Measurements from ENCODE around the gene MSMP. TPM values are rescaled to one million over a fixed set of nuclear protein-coding genes. Genes with fewer than 3 reads are reported as not detected.

The MSMP gene
- total RNA-seq, 1 donor from 2014 or later, result not detected

- H3K27ac Mint-ChIP-seq, result no peak overlapping the region
- Histone ChIP-seq H4K20me1 (ENCODE audit: low read depth) (peaks cover 15% of the 10 kb centered on the region), H3K36me3 (no peaks in the 10 kb centered on the region), H3K27ac (peak overlapping the region; percentile 68), H3F3A (ENCODE audit: low read depth) (peaks cover 50% of the 10 kb centered on the region), H2AFZ (replicated peaks) (no peak overlapping the region), H3K4me2 (peak overlapping the region; percentile 80), H3K9me3 (ENCODE audit: low read depth) (no peaks in the 10 kb centered on the region), H3K79me2 (ENCODE audit: low read depth) (peaks cover 70% of the 10 kb centered on the region), H3K9ac (no peak overlapping the region), H3K4me3 (peak overlapping the region; percentile 35), H3K4me1 (peaks cover 55% of the 10 kb centered on the region), H3K27me3 (no peaks in the 10 kb centered on the region)
- no peak for TF ChIP-seq CTCF (IDR thresholded peaks at IDR 0.05)
- TF ChIP-seq EZH2phosphoT487 (IDR thresholded peaks at IDR 0.05), result no peak
- TF ChIP-seq EZH2 (IDR thresholded peaks at IDR 0.05), result no peak
- peaks cover 22% of the 10 kb centered on the region for H3K4me1 Mint-ChIP-seq
- DNase-seq (ENCODE audit: low spot score), result no peak
- no peak overlapping the region for H3K4me3 Mint-ChIP-seq
- no peaks in the 10 kb centered on the region for H3K9me3 Mint-ChIP-seq
- H3K36me3 Mint-ChIP-seq, result peaks cover 12% of the 10 kb centered on the region
- H3K27me3 Mint-ChIP-seq (ENCODE audit: insufficient read depth, low read depth), result peaks cover 4% of the 10 kb centered on the region
Measured at GRCh38 chr9:35729101-35729500, 25.0 kb downstream of the MSMP start.

GRCh38 chr9:35728041-35728971 is 25.8 kb downstream of the MSMP start:
- no peak overlapping the region for H3K9ac ChIP-seq
- peak overlapping the region; percentile 68 for H3K27ac ChIP-seq
- H3K4me1 ChIP-seq, result peaks cover 49% of the 10 kb centered on the region
- H3K79me2 ChIP-seq (ENCODE audit: low read depth), result peaks cover 62% of the 10 kb centered on the region
- H3K4me1 Mint-ChIP-seq, result peaks cover 17% of the 10 kb centered on the region
- peak overlapping the region; percentile 80 for H3K4me2 ChIP-seq
- peak; percentile 80 for DNase-seq (ENCODE audit: low spot score)
- no peaks in the 10 kb centered on the region for H3K27me3 ChIP-seq
- no peaks in the 10 kb centered on the region for H3K36me3 ChIP-seq
- H3K9me3 Mint-ChIP-seq, result no peaks in the 10 kb centered on the region
- no peak overlapping the region for H3K4me3 Mint-ChIP-seq
- H2AFZ ChIP-seq (replicated peaks), result no peak overlapping the region
- H4K20me1 ChIP-seq (ENCODE audit: low read depth), result peaks cover 15% of the 10 kb centered on the region
- no peaks in the 10 kb centered on the region for H3K9me3 ChIP-seq (ENCODE audit: low read depth)
- peaks cover 43% of the 10 kb centered on the region for H3F3A ChIP-seq (ENCODE audit: low read depth)
- H3K27me3 Mint-ChIP-seq (ENCODE audit: insufficient read depth, low read depth), result peaks cover 4% of the 10 kb centered on the region
- H3K4me3 ChIP-seq, result peak overlapping the region; percentile 35
- H3K27ac Mint-ChIP-seq, result no peak overlapping the region
- H3K36me3 Mint-ChIP-seq, result peaks cover 12% of the 10 kb centered on the region
- TF ChIP-seq CTCF (IDR thresholded peaks at IDR 0.05) (no peak), EZH2phosphoT487 (IDR thresholded peaks at IDR 0.05) (no peak), EZH2 (IDR thresholded peaks at IDR 0.05) (no peak)

GRCh38 chr9:35727676-35728040 is 26.4 kb downstream of the MSMP start:
- Histone ChIP-seq H3K36me3 (no peaks in the 10 kb centered on the region), H3K27me3 (no peaks in the 10 kb centered on the region), H2AFZ (replicated peaks) (no peak overlapping the region), H3F3A (ENCODE audit: low read depth) (peaks cover 37% of the 10 kb centered on the region), H3K9me3 (ENCODE audit: low read depth) (no peaks in the 10 kb centered on the region), H4K20me1 (ENCODE audit: low read depth) (peaks cover 15% of the 10 kb centered on the region), H3K79me2 (ENCODE audit: low read depth) (peaks cover 62% of the 10 kb centered on the region), H3K27ac (peak overlapping the region; percentile 68), H3K4me3 (peak overlapping the region; percentile 35), H3K4me2 (peak overlapping the region; percentile 80), H3K4me1 (peaks cover 49% of the 10 kb centered on the region), H3K9ac (no peak overlapping the region)
- no peak for DNase-seq (ENCODE audit: low spot score)
- Mint-ChIP-seq H3K27ac (no peak overlapping the region), H3K4me1 (peaks cover 11% of the 10 kb centered on the region), H3K36me3 (peaks cover 15% of the 10 kb centered on the region), H3K4me3 (no peak overlapping the region), H3K27me3 (ENCODE audit: insufficient read depth, low read depth) (peaks cover 4% of the 10 kb centered on the region), H3K9me3 (no peaks in the 10 kb centered on the region)
- TF ChIP-seq EZH2phosphoT487 (IDR thresholded peaks at IDR 0.05) (no peak), EZH2 (IDR thresholded peaks at IDR 0.05) (no peak), CTCF (IDR thresholded peaks at IDR 0.05) (no peak)

Data from neural progenitor cell (in vitro differentiated cells).